Immature natural killer cell (primary cell): ENCODE data around the gene CSNK1G1. TPM values are rescaled to one million over a fixed set of nuclear protein-coding genes. Genes with fewer than 3 reads are reported as not detected.

ENCODE experiments used
- DNase-seq, 3 donors: peaks; one replicate each; pipeline ENCODE4 v3.0.0; 2022; ENCODE audit warnings: mixed read lengths in 1 of 3
- H3K27ac Mint-ChIP-seq, 6 donors: one replicate each; pipeline ENCODE4 v1.8.0; 2020; ENCODE audit warnings: mixed read lengths in 6 of 6, mild to moderate bottlenecking in 5 of 6, inconsistent platforms in 4 of 6, moderate library complexity in 3 of 6
- H3K27me3 Mint-ChIP-seq, 3 donors: one replicate each; pipeline ENCODE4 v1.8.0; 2020 to 2021; ENCODE audit warnings: low read depth in 3 of 3, mild to moderate bottlenecking in 3 of 3, mixed read lengths in 3 of 3, moderate library complexity in 3 of 3, inconsistent platforms in 1 of 3
- H3K36me3 Mint-ChIP-seq, 3 donors: one replicate each; pipeline ENCODE4 v1.8.0; 2020; ENCODE audit warnings: mixed read lengths in 3 of 3, inconsistent platforms in 2 of 3, mild to moderate bottlenecking in 2 of 3
- H3K4me1 Mint-ChIP-seq, 2 donors: one replicate each; pipeline ENCODE4 v1.8.0; 2020; ENCODE audit warnings: inconsistent platforms in 2 of 2, mild to moderate bottlenecking in 2 of 2, mixed read lengths in 2 of 2, moderate library complexity in 1 of 2
- H3K4me3 Mint-ChIP-seq, 5 donors: one replicate each; pipeline ENCODE4 v1.8.0; 2020; ENCODE audit warnings: mild to moderate bottlenecking in 5 of 5, mixed read lengths in 5 of 5, inconsistent platforms in 3 of 5, moderate library complexity in 3 of 5
- H3K9me3 Mint-ChIP-seq, 6 donors: one replicate each; pipeline ENCODE4 v1.8.0; 2020; ENCODE audit warnings: mild to moderate bottlenecking in 6 of 6, mixed read lengths in 6 of 6, inconsistent platforms in 4 of 6, moderate library complexity in 3 of 6
- polyA plus RNA-seq, 3 donors: library from polyadenylated mRNA; unstranded; fragments of 300-500 nt; fragmentation: Illumina TruSeq; gene quantifications; one replicate each; pipeline ENCODE4 v1.2.3, GENCODE V29; 2021

The CSNK1G1 gene
- polyA plus RNA-seq, 3 donors from 2014 or later: 9.7 to 18.5 (median 11.6) TPM

DNA sequence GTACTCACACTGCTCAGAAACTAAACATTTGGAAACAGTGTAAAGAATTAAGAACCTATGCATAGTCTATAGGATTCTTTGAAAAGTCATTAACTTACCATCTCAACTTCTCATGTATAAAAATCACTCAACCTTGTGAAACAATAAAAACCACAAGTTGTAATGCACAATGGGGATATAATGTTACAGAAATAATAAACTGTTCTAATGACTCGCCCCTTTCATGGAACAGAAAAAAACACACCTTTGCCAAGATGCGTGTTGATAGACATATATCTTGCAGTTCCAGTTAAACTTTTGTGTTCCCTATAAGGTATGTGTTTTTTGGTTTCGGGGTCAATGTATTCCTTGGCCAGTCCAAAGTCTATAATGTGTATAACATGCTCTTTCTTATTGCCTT is 142.3 kb downstream of the CSNK1G1 start:
- H3K36me3 Mint-ChIP-seq: peaks cover 4 to 13% (median 13%) of the 10 kb centered on the region in 3 donors
- no peak overlapping the region for H3K4me3 Mint-ChIP-seq
- no peaks in the 10 kb centered on the region for H3K27me3 Mint-ChIP-seq
- peaks cover 0 to 15% of the 10 kb centered on the region in 2 donors for H3K4me1 Mint-ChIP-seq
- no peaks in the 10 kb centered on the region for H3K9me3 Mint-ChIP-seq
- no peak for DNase-seq
- peak overlapping the region in 2 of 6 donors; percentile 29 to 57 for H3K27ac Mint-ChIP-seq

DNA sequence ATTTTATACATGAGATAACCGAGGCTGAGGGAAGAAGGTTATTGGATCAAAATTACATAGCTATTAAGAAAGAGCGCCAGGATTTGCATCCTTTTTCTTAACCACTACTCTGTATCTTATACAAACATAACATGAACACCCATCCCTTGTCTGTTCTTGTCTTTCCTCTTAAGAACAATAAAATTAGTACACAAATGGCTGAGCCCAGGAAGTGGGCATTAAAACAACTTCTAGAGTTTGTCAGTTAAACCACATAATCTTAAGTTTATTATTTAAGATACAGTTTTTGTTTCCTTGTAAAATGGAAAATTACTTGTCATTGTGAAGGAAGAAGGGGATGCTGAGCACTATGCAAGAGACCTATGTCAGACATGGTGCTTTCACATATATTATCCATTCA is 144.3 kb downstream of the CSNK1G1 start:
- H3K27ac Mint-ChIP-seq: peak overlapping the region in 2 of 6 donors; percentile 3 to 46
- H3K36me3 Mint-ChIP-seq: peaks cover 4 to 20% (median 19%) of the 10 kb centered on the region in 3 donors
- H3K9me3 Mint-ChIP-seq: no peaks in the 10 kb centered on the region
- no peaks in the 10 kb centered on the region for H3K27me3 Mint-ChIP-seq
- no peak for DNase-seq
- peaks cover 0 to 15% of the 10 kb centered on the region in 2 donors for H3K4me1 Mint-ChIP-seq
- no peak overlapping the region for H3K4me3 Mint-ChIP-seq

DNA sequence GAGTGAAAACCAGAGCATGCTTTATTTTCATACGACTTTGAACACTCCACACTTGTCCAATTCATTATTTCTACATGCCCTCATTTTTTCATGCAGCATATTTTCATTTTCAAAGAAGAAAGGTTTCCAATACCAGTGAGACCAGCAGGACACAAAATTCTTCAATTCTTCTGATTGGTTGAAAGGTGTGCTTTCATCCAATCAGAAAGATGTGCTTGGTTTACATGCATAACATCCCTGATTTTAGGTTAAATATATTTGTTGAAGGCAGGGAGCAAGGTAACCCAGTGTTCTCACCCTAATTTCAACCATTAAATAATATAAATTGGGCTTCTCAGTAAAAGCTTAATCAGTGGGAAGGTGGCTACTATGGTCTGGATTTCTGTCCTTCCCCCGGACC is 145.6 kb downstream of the CSNK1G1 start:
- no peaks in the 10 kb centered on the region for H3K9me3 Mint-ChIP-seq
- H3K4me1 Mint-ChIP-seq: peaks cover 0 to 15% of the 10 kb centered on the region in 2 donors
- peaks cover 4 to 20% (median 19%) of the 10 kb centered on the region in 3 donors for H3K36me3 Mint-ChIP-seq
- H3K27me3 Mint-ChIP-seq: no peaks in the 10 kb centered on the region
- H3K27ac Mint-ChIP-seq: no peak overlapping the region
- DNase-seq: no peak
- no peak overlapping the region for H3K4me3 Mint-ChIP-seq

DNA sequence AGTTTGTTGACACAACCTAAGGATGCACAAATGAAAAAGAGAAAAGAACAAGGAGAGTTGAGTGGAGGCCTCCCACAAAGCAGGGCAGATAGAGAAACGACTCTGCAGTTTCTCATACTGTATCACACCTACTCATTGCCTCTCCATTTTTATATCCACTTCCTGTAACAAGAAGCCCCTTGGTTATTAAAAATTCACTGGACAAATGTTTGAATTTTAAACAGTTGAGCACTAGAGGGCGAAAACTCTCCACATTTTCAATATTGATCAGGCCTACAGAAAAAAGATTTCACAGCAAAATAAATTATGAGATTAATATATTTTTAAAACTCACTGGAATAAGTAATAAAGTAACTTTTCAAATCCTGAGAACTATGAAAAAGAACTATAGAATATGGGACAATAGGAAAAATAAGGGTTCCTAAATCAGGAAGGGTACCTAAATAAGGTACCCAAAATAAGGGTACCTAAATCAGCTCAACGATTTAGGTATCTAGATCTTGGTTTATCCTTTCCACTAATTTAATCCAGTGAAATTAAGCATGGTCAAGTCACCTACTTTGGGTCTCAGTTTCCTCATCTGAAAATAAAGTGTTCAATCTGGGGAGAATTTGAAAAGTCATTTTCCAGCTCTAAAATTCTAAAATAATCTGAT is 146.2 kb downstream of the CSNK1G1 start:
- Mint-ChIP-seq H3K4me1 (peaks cover 0 to 15% of the 10 kb centered on the region in 2 donors), H3K9me3 (no peaks in the 10 kb centered on the region), H3K27me3 (no peaks in the 10 kb centered on the region), H3K4me3 (no peak overlapping the region), H3K36me3 (peaks cover 4 to 20% (median 19%) of the 10 kb centered on the region in 3 donors), H3K27ac (no peak overlapping the region)
- peak in 2 of 3 donors; percentile 3 to 12 for DNase-seq

DNA sequence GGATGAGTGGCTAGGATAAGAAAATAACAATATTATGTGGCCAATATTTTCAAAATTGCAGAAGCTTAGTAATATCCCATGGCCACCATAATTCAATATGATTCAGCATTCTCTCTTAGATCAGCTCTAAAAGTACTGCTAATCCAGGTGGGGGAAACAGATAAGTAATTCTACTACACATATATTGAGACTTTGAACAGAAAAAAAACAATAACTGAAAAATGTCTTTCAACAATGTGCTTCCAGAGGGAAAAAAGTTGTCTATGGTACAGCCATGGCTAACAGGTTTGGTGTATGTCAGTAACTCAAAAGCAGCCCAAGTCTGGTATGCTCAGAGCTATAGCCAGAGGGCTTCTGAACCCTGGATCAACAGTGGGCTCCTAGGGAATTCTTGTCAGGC is 150.8 kb downstream of the CSNK1G1 start:
- no peak overlapping the region for H3K27ac Mint-ChIP-seq
- H3K36me3 Mint-ChIP-seq: peaks cover 12 to 27% (median 19%) of the 10 kb centered on the region in 3 donors
- H3K9me3 Mint-ChIP-seq: no peaks in the 10 kb centered on the region
- H3K27me3 Mint-ChIP-seq: no peaks in the 10 kb centered on the region
- H3K4me1 Mint-ChIP-seq: peaks cover 0 to 6% of the 10 kb centered on the region in 2 donors
- H3K4me3 Mint-ChIP-seq: no peak overlapping the region
- DNase-seq: no peak

DNA sequence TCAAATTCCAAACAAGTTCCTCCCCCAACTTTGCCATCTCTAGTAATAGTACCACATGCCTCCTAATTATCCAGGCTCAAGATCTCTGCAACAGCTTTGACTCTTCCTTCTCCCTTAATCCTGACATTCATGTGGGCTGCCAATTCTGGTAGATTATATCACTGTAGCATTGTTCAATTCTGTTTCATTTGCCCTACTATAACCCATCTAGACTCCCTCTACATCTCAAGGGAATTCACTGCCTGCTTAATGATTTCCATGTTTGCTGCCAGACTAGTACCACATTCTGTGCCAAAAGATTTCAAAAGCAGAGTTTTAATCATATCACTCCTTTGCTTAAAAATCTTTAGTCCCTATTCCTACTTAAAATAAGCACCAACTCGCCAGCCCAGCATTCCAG is 158.5 kb downstream of the CSNK1G1 start:
- H3K4me3 Mint-ChIP-seq: no peak overlapping the region
- H3K36me3 Mint-ChIP-seq: peaks cover 10 to 41% (median 13%) of the 10 kb centered on the region in 3 donors
- no peaks in the 10 kb centered on the region for H3K4me1 Mint-ChIP-seq
- H3K9me3 Mint-ChIP-seq: no peaks in the 10 kb centered on the region
- H3K27me3 Mint-ChIP-seq: no peaks in the 10 kb centered on the region
- no peak overlapping the region for H3K27ac Mint-ChIP-seq
- DNase-seq: no peak

DNA sequence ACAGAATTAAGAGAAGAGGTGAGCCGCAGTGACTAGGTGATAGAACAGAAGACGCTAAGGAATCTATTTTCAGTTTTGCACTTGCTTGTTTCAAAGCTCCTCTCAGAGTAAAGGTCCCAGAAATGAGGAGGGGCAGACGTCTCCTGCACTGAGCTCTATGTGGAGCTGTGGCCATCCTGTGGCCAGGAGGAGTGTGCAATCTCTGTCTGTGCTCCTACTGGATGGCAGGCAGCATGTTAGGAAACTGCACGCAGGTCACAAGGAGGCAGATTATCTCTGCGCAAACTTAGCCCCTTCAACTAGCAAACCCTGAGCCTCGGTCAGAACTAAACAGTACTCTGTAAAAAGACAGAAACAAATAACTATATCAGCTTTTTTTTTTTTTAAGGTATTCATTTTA is 162.0 kb downstream of the CSNK1G1 start:
- H3K36me3 Mint-ChIP-seq: peaks cover 6 to 33% (median 12%) of the 10 kb centered on the region in 3 donors
- no peaks in the 10 kb centered on the region for H3K9me3 Mint-ChIP-seq
- no peak for DNase-seq
- no peak overlapping the region for H3K4me3 Mint-ChIP-seq
- H3K4me1 Mint-ChIP-seq: no peaks in the 10 kb centered on the region
- no peak overlapping the region for H3K27ac Mint-ChIP-seq
- no peaks in the 10 kb centered on the region for H3K27me3 Mint-ChIP-seq

DNA sequence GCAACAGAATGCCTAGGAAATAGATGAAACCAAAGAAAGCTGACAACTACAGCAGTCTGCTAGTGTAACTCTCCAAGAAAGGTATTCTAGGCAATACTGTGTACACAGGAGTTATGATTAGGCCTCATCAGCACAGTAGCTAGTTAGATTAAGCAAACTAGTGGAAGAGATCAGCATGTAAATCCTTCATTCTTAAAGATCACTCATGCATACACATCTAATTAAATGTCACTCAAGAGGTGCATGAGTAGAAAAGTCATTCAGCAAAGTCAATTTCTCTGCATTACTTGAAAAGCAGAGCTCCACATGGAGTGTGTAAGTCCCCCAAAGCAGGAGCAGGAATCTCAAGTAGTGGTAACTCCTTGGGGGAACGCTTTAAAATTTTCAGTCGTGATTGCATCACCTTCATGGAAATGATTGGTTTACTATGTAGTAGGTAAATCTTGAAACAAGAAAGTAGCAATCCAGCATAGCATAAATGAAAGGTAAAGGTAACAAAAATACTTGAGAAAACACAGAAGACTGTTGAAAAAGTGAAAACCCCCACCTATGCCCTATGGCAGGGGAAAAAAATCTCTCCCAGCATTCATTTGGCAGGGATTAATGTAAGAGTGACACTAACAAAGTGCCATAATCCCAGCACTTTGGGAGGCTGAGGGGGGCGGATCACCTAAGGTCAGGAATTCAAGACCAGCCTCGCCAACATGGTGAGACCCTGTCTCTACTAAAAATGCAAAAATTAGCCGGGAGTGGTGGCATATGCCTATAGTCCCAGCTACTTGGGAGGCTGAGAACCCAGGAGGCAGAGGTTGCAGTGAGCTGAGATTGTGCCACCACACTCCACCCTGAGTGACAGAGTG is 163.8 kb downstream of the CSNK1G1 start:
- DNase-seq: no peak
- no peak overlapping the region for H3K27ac Mint-ChIP-seq
- H3K27me3 Mint-ChIP-seq: no peaks in the 10 kb centered on the region
- peaks cover 6 to 31% (median 16%) of the 10 kb centered on the region in 3 donors for H3K36me3 Mint-ChIP-seq
- H3K9me3 Mint-ChIP-seq: no peaks in the 10 kb centered on the region
- no peaks in the 10 kb centered on the region for H3K4me1 Mint-ChIP-seq
- no peak overlapping the region for H3K4me3 Mint-ChIP-seq

- Mint-ChIP-seq H3K9me3 (no peaks in the 10 kb centered on the region), H3K27me3 (no peaks in the 10 kb centered on the region), H3K27ac (peak overlapping the region in 3 of 6 donors; percentile 59 to 86 (median 64)), H3K36me3 (peaks cover 7 to 19% (median 17%) of the 10 kb centered on the region in 3 donors), H3K4me1 (no peaks in the 10 kb centered on the region), H3K4me3 (peak overlapping the region in 1 of 5 donors; percentile 79)
- no peak for DNase-seq
Measured at GRCh38 chr15:64187396-64188191, 168.4 kb downstream of the CSNK1G1 start.

GRCh38 chr15:64185146-64185911 is 170.6 kb downstream of the CSNK1G1 start:
- Mint-ChIP-seq H3K9me3 (no peaks in the 10 kb centered on the region), H3K27me3 (no peaks in the 10 kb centered on the region)

GRCh38 chr15:64182859-64183370 is 173.1 kb downstream of the CSNK1G1 start:
- no peak for DNase-seq
- H3K27ac Mint-ChIP-seq: no peak overlapping the region
- H3K27me3 Mint-ChIP-seq: peaks cover 0 to 1% (median 0%) of the 10 kb centered on the region in 3 donors

More at GRCh38 chr15:64185146-64185911, 170.6 kb downstream of the CSNK1G1 start:
- H3K27ac Mint-ChIP-seq: no peak overlapping the region
- H3K4me3 Mint-ChIP-seq: no peak overlapping the region
- DNase-seq: no peak
- H3K4me1 Mint-ChIP-seq: no peaks in the 10 kb centered on the region
- peaks cover 7 to 25% (median 19%) of the 10 kb centered on the region in 3 donors for H3K36me3 Mint-ChIP-seq

GRCh38 chr15:64180235-64180824 is 175.6 kb downstream of the CSNK1G1 start:
- no peak overlapping the region for H3K27ac Mint-ChIP-seq

More at GRCh38 chr15:64182859-64183370, 173.1 kb downstream of the CSNK1G1 start:
- no peaks in the 10 kb centered on the region for H3K4me1 Mint-ChIP-seq
- no peak overlapping the region for H3K4me3 Mint-ChIP-seq
- H3K9me3 Mint-ChIP-seq: no peaks in the 10 kb centered on the region
- peaks cover 10 to 30% (median 14%) of the 10 kb centered on the region in 3 donors for H3K36me3 Mint-ChIP-seq

More at GRCh38 chr15:64180235-64180824, 175.6 kb downstream of the CSNK1G1 start:
- Mint-ChIP-seq H3K36me3 (peaks cover 16 to 41% (median 23%) of the 10 kb centered on the region in 3 donors), H3K4me1 (no peaks in the 10 kb centered on the region), H3K27me3 (peaks cover 0 to 1% (median 0%) of the 10 kb centered on the region in 3 donors), H3K9me3 (no peaks in the 10 kb centered on the region), H3K4me3 (no peak overlapping the region)
- no peak for DNase-seq
